ENCODE data around the gene SHISAL2A.

SHISAL2A gene

DNA sequence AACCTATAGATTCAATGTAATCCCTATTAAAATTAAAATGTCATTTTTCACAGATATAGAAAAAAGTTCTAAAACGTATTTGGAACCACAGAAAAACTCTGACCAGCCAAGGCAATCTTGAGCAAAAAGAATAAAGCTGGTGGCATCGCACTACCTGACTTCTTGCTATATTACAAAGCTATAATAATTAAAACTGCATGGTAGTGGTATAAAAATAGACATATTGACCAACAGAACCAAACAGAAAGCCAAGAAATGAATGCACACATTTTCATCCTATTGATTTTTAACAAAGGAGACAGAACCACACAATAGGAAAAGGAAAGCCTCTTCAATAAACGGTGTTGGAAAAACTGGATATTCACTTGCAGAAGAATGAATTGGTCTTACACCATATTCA lies 9.2 kb upstream of the SHISAL2A start:
- no peak for DNase-seq

DNA sequence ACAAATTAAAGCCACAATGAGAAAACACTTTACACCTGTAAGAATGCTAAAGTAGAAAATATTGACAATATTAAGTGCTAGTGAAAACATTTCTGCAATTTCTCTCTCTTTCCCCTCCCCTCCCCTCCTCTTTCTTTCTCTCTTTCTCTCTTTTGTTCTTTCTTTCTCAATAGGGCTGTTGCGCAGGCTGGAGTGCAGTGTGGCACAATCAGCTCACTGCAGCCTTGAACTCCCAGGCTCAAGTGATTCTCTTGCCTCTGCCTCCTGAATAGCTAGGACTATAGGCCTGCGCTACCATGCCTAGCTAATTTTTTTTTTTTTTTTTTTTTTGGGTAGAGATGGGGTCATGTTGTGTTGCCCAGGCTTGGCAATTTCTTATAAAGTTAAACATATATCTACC lies 5.9 kb upstream of the SHISAL2A start:
- DNase-seq: no peak

DNA sequence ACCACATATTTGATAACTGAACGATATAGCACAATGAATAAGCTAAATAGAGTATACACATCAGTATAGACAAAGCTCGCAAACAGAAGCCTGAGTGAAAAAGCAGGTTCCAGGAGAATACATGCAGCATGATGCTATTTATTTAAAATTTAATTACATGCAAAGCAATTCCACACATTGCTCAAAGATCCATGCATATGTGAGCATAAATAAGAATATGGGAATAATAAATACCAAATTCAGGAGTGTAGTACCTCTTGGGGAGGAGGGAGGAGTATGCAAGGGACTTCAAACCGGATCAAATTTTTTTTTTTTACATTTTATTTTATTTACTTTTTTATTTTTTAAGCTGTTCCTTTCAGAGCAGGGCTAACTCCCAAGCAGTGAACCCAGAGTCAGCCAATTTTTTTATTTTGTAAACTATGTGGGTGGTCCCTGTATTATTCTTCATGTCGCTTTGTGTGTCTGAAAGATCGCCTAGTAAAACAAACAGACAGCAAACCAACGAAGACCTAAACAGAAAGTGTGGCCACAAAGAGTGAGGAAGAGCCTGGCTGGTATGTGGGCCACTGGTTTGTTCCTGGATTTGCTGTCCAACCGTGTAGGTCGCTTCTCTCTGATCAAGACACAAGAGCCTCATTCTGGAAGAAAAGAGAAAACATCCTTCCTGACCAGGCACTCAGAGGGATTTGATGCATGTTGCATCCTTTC lies 4.2 kb upstream of the SHISAL2A start:
- DNase-seq: no peak

DNA sequence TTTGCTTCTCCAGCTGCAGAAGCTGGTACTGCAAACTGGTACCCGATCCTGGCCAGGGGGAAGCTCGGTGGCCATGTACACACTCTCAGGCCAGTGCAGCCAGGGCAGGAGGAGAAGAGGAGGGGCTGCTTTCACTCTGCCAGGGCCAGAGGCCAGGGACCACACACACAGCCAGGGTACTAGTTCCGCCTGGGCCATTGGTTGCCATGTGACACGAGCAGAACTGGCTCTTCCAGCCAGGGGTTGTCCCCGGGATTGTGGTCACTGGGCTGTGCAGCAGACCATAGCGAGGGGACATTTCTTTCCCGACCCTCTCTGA lies 3.7 kb upstream of the SHISAL2A start:
- DNase-seq: no peak

DNA sequence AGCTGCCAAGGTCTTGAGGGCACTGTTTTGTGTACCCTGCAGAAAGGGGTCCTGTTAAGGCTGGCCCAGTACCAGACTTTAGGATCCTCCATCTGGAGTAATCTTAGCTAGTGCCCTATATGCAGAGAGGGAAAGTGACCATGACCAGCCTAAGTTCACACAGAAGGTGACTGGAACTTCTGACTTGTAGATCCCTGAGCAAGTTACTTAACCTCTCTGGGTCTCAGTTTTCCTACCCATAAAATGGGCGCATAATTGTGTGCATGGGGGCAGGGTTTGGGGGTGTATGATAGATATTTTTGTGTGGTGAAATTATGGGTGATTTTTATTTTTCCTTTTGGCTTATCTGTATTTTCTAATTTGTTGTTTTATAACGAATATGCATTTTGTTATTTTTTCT lies 3.3 kb upstream of the SHISAL2A start:
- DNase-seq: no peak

DNA sequence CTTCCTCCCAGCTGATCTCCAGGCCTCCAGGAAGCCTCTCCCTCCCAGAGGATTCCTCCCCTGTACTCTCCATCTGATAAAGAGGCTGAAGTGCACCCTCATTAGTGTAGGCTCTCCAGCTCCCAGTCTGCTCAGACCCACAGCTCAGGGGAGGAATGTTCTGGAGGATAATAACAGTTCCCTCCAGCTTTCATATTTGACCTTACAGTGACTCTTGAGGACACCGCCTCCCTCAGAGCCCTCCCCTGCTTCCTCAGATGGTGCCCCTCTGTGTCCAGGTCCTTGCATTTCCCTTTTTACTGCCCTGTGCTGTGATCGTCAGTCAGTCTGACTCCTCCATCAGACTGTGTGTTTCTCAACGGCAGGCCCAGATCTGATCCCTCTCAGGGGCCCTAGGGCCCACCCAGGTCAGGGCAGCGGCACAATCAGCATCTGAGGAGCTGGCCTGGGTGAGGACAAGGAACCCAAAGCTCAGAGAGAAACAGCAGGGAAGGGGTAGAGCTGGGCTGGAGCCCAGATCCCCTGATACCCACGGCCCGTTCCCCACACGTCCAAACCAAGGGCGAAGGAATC lies 1.1 kb upstream of the SHISAL2A start:
- DNase-seq: no peak

DNA sequence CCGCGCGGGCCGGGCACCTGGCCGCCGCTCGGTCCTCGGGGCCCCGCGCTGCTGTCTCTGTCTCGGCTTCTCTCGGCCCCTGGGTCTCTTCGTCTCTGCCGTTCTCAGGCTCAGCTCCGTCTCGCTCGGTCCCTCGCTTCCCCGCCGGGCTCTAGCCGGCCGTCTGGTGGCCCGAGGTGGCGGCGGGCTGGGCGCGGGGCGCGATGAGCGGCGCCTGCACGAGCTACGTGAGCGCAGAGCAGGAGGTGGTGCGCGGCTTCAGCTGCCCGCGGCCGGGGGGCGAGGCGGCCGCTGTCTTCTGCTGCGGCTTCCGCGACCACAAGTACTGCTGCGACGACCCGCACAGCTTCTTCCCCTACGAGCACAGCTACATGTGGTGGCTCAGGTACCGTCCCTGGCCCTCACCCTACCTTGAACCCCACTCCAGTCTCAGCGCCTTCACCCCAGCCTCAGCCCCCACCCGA lies 355 bp downstream of the SHISAL2A start:
- peak; percentile 16 for DNase-seq

DNA sequence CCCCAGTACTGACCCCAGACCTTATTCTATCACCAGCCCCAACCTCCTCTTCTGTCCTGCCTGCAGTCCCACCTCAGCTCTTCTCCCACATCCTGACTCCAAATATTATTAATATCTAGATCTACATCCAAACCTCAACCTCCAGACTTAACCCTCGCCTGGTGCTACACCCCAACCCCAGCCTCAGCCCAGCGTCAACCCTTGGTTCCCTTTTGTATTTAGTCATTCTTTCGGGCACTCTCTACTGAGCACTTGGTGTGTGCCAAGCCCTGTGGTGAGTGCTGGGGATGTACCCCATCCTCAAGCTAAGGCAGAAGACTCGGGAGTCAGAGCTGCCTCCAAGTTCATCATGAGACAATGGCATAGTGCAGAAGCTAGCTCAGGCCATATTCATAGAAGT lies 1.1 kb downstream of the SHISAL2A start:
- DNase-seq: no peak

DNA sequence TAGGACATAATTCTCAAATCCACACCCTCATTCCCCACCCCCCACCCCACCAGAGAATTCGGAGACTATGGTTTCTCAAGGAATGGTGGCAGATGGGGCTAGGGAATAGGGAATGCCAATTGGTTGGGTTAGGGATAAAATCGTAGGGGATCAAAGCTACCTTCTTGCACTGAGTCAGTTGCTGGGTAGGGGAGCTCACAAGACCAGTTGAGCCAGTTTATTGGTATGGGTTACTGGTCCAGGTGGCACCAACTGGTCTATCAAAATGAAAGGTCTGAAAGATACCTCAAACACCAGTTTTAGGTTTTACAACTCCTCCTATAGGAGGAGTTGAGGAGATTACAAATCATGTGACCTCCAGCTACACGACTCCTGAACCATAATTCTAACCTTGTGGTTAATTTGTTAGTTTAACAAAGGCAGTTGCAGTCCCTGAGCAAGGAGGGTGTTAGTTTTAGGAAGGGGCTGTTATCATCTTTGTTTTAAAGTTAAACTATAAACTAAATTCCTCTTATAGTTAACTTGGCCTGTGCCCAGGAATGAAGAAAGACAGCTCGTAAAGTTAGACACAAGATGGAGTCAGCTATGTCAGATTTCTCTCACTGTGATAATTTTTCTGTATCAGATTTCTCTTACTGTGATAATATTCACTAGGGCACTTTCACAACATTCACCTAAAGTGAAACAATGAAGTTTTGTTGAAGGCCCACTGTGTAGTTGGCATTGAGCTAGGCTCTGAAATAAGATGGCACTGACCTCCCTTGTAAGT lies 2.5 kb downstream of the SHISAL2A start:
- no peak for DNase-seq

DNA sequence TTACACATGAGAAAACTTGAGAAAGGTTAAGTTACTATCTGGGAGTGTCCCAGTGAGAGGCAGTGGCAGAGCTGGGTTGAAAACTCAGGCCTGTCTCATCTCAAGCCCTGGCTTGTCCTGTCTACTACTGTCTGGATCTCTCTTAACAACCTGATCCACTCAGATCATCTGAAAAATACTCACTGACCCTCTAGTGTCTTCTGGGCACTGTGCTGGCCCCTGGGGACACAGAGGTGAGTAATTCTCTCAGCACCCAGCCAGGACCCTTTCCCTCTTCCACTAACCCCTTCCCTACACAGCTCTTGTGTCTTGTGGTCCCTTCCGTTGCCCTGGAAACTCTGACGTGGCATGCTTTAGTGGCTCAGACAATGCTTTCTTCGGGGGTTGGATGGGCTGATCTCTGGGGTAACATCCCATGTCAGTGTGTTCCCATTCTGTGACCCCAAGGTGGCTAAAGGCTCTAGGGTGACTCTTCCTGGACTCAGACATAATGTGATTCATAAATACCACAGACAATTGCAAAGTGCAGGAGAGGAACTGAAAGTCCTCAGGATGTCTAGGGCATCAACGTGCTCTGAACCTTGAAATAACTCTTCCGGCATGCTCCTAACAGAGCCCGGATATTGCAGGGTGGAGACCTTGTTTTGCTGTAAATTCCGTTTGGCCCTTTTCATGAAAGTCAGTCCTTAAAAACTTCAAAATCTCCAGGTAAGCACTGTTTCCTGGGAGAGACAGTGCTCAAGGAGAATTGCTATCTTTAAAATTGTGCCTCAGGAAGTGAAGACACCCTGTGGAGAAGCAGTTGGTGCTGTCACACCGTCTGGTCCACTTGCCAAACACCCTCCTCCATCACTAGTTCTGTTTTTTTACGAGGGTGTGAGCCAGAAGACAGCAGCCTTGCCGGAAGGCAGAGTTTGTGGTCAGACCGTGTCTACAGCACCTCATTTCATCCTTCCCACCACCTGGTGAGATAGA lies 4.0 kb downstream of the SHISAL2A start:
- peak; percentile 66 for DNase-seq

DNA sequence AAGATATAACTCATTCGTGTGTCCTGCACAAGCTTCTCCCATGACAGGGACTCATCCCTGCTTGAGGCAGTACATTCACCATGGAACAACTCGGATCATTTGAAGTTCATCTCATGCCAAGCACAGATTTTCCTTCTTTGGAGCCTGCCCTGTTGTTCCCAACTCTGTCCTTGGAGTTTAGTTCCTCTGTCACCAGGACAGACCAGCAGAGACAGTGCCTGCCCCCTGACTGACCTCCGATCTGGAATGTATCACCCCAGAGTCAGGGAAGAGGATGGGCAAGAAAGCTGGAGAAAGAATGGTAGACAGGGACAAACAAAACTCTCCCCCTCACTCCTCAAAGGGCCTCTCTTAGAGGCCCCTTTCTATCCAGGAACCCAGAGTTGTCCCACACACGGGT lies 5.0 kb downstream of the SHISAL2A start:
- DNase-seq: no peak

DNA sequence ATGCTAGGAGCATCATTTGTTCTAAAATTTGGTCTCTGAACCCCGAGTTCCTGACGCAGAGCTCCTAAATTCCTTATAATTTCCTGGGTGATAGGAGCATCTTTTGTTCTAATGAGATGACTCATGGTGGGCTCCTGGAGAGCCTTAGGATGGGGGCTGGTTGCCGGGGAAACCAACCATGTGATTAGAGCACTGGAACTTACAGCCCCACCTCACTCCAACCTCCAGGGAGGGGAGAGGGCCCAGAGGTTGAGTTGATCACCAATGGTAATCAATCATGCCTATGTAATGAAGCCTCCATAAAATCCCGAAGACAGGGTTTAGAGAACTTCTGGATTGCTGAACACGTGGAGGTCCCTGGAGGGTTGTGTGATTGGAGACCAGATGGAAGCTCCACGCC lies 7.7 kb downstream of the SHISAL2A start:
- DNase-seq: no peak

DNA sequence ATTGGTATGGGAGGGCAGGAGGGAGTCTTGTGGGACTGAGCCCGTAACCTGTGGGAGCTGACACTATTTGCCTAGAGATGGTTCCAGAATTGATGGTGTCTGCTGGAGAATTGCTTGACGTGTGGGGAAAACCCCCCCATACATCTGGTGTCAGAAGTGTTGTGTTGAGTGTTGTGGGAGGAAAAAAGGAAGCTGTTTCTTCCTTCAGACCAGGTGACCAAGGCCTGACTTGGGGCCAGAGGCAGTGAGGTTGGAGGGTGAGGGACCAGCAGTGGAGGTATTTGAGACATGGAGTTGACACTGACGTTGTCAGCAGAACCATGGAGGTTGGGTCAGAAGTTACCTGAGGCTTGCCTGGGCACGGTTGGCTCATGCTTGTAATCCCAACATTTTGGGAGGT lies 8.3 kb downstream of the SHISAL2A start:
- no peak for DNase-seq

DNA sequence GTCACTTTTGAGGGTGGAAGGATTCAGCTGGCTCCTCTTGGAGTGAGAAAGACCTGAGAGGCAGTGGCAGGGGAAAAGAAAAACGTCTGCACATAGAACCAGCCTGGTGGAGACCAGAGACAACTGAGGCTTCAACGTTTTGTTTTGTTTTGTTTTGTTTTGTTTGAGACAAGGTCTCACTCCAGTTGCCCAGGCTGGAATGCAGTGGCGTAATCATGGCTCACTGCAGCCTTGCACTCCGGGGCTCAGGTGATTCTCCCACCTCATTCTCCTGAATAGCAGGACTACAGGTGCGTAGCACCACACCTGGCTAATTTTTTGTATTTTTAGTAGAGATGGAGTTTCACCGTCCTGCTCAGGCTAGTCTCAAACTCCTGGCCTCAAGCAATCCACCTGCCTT lies 12.3 kb downstream of the SHISAL2A start:
- DNase-seq: no peak

DNA sequence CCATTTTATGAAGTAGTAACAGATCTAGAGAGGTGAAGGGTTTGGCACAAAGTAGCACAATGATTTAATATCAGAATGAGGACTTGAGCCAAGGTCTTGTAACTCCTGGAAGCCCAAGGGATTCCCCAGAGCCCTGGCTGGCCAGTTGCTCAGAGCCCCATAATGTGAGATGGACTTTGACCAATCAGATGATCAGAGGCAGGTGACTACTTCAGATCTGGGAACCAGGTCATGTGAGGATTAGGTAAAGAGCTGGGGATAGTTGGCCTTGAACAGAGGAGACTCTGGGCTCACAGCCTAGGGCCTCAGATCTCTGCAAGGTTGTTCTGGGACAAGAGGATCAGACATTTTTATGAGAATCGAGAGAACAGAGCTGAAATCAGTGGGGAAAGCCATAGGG lies 18.9 kb downstream of the SHISAL2A start:
- no peak for DNase-seq

DNA sequence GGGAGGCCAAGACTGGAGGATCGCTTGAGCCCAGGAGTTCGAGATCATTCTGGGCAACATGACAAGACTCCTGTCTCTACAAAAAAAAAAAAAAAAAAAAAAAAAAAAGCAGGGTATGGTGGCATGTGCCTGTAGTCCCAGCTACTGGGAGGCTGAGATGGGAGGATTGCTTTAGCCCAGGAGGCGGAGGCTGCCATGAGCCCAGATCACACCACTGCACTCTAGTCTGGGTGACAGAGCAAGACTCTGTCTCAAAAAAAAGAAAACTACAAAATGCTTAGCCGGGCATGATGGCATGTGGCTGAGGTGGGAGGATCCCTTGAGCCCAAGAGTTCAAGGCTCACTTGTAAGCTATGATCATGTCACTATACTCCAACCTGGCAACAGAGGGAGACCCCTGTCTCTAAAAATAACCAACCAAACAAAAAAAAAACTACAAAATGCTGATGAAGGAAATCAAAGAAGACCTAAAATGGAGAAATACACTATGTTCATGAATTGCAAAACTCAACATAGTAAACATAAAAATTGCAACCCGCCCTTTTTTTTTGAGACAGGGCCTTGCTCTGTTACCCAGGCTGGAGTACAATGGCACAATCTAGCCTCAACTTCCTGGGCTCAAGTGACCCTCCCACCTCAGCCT lies 20.4 kb downstream of the SHISAL2A start:
- DNase-seq: no peak

DNA sequence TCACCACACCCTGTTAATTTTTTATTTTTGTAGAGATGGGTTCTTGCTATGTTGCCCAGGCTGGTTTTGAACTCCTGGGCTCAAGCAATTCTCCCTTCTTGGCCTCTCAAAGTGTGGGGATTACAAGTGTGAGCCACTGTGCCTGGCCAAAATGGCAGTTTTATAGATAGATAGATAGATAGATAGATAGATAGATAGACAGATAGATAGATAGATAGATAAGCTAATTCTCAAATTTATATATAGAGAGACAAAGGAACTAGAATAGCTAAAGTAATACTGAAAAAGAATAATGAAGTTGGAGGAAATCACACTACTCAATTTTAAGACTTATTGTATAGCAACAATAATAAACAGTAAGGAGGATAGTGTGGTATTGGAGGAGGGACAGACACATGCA lies 21.1 kb downstream of the SHISAL2A start:
- no peak for DNase-seq

DNA sequence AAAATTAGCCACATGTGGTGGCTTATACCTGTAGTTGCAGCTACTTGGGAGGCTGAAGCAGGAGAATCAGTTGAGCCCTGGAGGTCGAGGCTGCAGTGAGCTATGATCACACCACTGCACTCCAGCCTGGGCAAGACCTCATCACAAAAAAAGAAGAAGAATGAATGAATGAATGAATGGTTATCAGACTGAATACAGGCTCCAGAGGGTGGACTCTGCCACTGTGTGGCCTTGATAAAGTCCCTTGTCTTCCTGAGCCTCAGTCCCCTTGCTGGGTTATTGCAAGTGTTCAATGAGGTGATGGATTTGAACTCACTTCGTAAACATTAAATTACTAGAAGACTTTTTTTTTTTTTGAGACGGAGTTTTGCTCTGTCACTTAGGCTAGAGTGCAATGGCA lies 24.7 kb downstream of the SHISAL2A start:
- DNase-seq: no peak

DNA sequence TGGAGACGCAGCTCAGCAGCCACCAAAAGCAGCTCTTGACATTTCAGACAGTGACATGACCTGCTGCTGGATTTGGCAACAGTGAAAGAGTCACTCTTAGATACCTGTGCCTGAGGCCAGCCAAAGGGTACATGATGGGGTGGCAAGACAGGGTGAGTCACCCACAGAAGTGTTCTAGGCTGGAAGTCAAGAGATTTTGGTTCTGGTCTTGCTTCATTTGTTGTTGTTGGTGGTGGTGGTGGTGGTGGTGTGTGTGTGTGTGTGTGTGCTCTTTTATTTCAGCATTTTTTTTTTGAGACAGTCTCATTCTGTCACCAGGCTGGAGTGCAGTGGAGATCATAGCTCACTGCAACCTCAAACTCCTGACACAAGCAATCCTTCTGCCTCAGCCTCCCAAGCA lies 25.8 kb downstream of the SHISAL2A start:
- DNase-seq: no peak

DNA sequence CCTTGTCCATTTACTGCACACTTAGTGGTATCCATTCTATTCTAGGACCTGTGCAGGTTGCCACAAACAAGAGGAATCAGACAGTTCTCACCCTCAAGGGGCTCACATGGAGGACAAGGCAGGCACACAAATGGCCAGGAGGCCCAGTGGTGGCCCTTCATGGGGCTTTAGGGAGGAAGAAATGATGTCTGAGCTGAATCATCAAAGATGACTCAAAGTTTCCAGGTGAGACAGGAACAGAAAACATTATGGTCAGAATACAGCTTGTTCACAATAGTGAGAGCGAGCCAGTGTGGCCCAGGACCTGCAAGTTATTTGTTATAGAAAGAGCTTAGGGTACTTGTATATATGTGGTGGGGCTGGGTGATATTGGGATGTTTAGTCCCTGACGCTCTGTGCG lies 26.4 kb downstream of the SHISAL2A start:
- no peak for DNase-seq

DNA sequence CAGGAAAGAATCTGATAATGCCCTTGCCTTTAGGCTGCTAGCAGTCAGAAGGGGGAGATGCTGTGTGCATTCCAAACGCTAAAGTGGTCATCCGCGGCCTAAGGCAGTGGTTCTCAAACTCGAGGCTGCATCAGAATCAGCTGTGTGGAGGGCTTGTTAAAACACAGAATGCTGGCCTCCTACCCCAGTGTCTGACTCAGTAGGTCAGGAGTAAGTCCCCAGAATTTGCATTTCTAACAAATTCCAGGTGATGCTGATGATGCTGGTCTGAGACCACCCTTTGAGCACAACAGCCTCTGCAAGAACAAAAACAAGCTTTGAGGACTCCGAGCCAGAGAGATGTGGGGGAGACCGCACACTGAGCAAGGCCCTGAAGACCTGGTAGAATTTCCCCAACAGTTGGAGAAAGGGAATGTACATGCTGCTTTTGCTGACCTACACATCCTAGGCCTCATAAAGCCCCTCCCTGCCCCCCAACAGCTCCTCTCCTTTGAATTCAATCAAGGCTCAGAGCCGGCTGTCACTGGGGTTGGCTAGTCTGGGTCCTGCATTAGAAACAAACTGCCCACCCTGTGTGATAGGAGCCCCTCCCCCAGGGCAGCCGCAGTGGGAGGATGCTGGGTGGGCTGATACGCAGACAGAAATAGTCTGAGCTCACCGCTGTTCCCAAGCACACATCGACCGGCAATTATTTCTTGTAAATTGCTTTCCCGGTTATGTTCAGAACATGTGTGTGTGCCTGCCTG lies 27.1 kb downstream of the SHISAL2A start:
- no peak for DNase-seq

DNA sequence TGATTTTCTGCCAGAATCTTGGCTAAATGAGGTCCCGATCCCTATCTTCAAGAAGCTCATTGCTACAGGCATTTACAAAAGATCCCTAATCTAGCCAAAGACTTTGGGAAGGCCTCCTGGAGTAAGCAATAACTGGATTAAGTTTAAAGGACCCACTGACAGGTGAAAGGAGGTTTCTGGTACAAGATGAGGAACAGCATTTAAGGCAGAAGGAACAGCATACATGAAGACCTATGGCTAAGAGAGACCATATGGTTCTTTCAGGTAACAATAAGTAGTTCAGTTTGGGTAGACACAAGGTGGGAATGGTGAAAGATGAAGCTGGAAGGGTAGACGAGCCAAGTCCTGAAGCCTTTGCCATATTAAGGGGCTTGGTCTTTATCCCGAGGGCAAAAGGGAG lies 27.8 kb downstream of the SHISAL2A start:
- no peak for DNase-seq
